ENCODE results near the gene FGF23. TPM values are rescaled to one million over a fixed set of nuclear protein-coding genes. Genes with fewer than 3 reads are reported as not detected.

FGF23 gene
- polyA plus RNA-seq, 4 donors, result 0.05 to 0.06 TPM; not detected in 2

- peak; percentile 80 to 89 (median 88) for DNase-seq (ENCODE audit: low read depth in 4 of 4, low spot score in 3 of 4)
These were observed 58.4 kb downstream of the FGF23 start, which contains the start of gene TIGAR for GRCh38 chr12:4320853-4321701. Gene TIGAR (plus strand): TSS chr12:4321213. CDS start chr12:4321272, 59 bp downstream.

GRCh38 chr12:4320497-4320852, 59.0 kb downstream of the FGF23 start:
- peak in 1 of 4 donors; percentile 30 for DNase-seq (ENCODE audit: low read depth in 4 of 4, low spot score in 3 of 4)

Other genes with a start within 250 kb of the FGF23 start
- gene CCND2, start 106.0 kb downstream of the FGF23 start, polyA plus RNA-seq (ENCODE audit: insufficient read length in 4 of 4), result 10 to 100 TPM; 60.2 to 78.0 (median 66.0) TPM
- 10 to 100 TPM in 1 of 4 donors, 1 to 10 TPM in 3; 5.0 to 10.0 (median 8.4) TPM for gene TIGAR, start 58.5 kb downstream of the FGF23 start, polyA plus RNA-seq (ENCODE audit: insufficient read length in 4 of 4)
- gene FGF6, start 66.1 kb upstream of the FGF23 start, polyA plus RNA-seq (ENCODE audit: insufficient read length in 4 of 4), result not detected
- 10 to 100 TPM; 19.5 to 33.9 (median 27.7) TPM for gene RAD51AP1, start 159.2 kb upstream of the FGF23 start, polyA plus RNA-seq (ENCODE audit: insufficient read length in 4 of 4)
- gene DYRK4, start 182.5 kb upstream of the FGF23 start, polyA plus RNA-seq (ENCODE audit: insufficient read length in 4 of 4), result 10 to 100 TPM; 37.4 to 59.5 (median 52.4) TPM